ENCODE measurements around the gene SMTN.

GRCh38 chr22:31106001-31106571 lies 25.0 kb downstream of the SMTN start:
- TF ChIP-seq, protein P1, sequence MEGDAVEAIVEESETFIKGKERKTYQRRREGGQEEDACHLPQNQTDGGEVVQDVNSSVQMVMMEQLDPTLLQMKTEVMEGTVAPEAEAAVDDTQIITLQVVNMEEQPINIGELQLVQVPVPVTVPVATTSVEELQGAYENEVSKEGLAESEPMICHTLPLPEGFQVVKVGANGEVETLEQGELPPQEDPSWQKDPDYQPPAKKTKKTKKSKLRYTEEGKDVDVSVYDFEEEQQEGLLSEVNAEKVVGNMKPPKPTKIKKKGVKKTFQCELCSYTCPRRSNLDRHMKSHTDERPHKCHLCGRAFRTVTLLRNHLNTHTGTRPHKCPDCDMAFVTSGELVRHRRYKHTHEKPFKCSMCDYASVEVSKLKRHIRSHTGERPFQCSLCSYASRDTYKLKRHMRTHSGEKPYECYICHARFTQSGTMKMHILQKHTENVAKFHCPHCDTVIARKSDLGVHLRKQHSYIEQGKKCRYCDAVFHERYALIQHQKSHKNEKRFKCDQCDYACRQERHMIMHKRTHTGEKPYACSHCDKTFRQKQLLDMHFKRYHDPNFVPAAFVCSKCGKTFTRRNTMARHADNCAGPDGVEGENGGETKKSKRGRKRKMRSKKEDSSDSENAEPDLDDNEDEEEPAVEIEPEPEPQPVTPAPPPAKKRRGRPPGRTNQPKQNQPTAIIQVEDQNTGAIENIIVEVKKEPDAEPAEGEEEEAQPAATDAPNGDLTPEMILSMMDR (IDR thresholded peaks at IDR 0.05; ENCODE audit: low read depth, low read length, missing input control), result no peak
- TF ChIP-seq EGR1 (IDR thresholded peaks at IDR 0.05; ENCODE audit: low read depth in 2 of 2), result no peak
- TF ChIP-seq SP1 (IDR thresholded peaks at IDR 0.05), result no peak
- no peak for TF ChIP-seq JUND (IDR thresholded peaks at IDR 0.05)
- TF ChIP-seq RAD21 (IDR thresholded peaks at IDR 0.05), result no peak
- TF ChIP-seq, protein P2, sequence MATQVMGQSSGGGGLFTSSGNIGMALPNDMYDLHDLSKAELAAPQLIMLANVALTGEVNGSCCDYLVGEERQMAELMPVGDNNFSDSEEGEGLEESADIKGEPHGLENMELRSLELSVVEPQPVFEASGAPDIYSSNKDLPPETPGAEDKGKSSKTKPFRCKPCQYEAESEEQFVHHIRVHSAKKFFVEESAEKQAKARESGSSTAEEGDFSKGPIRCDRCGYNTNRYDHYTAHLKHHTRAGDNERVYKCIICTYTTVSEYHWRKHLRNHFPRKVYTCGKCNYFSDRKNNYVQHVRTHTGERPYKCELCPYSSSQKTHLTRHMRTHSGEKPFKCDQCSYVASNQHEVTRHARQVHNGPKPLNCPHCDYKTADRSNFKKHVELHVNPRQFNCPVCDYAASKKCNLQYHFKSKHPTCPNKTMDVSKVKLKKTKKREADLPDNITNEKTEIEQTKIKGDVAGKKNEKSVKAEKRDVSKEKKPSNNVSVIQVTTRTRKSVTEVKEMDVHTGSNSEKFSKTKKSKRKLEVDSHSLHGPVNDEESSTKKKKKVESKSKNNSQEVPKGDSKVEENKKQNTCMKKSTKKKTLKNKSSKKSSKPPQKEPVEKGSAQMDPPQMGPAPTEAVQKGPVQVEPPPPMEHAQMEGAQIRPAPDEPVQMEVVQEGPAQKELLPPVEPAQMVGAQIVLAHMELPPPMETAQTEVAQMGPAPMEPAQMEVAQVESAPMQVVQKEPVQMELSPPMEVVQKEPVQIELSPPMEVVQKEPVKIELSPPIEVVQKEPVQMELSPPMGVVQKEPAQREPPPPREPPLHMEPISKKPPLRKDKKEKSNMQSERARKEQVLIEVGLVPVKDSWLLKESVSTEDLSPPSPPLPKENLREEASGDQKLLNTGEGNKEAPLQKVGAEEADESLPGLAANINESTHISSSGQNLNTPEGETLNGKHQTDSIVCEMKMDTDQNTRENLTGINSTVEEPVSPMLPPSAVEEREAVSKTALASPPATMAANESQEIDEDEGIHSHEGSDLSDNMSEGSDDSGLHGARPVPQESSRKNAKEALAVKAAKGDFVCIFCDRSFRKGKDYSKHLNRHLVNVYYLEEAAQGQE (IDR thresholded peaks at IDR 0.05), result no peak
- no peak for TF ChIP-seq YY1 (IDR thresholded peaks at IDR 0.05)
- no peak for TF ChIP-seq MAX (IDR thresholded peaks at IDR 0.05)
- TF ChIP-seq FOXA1 (IDR thresholded peaks at IDR 0.05), result no peak

Data from liver (tissue), 3 donors.